CD4-positive, alpha-beta memory T cell (primary cell): ENCODE results near the gene SARM1. TPM values are rescaled to one million over a fixed set of nuclear protein-coding genes. Genes with fewer than 3 reads are reported as not detected.

Source experiments
- CTCF ChIA-PET: fragments of 350-600 bp; sonication (Branson Sonifier 250); formaldehyde crosslinking; loops from one replicate; lab custom pipeline; 2021; ENCODE audit warnings: inconsistent platforms; ENCODE audit not compliant: partially characterized antibody; lab: Charles Lee
- POLR2A ChIA-PET: fragments of 350-600 bp; sonication (Branson Sonifier 250); formaldehyde crosslinking; loops from one replicate; lab custom pipeline; 2021; ENCODE audit not compliant: partially characterized antibody; lab: Charles Lee
- DNase-seq, 5 donors: peaks; one replicate each; pipeline versions ENCODE4 v3.0.0 to v3.0.0-alpha.2; 2020 to 2022; ENCODE audit warnings: mixed read lengths in 1 of 5
- H3K27ac ChIP-seq: one replicate; pipeline ENCODE4 v1.7.0; 2013; ENCODE audit warnings: low read depth, low read length
- H3K27me3 ChIP-seq: 2 replicates; pipeline ENCODE4 v1.7.0; 2013; ENCODE audit warnings: mild to moderate bottlenecking, low read length, moderate library complexity; ENCODE audit not compliant: insufficient read depth
- H3K36me3 ChIP-seq: 2 replicates; pipeline ENCODE4 v1.7.0; 2013; ENCODE audit warnings: mild to moderate bottlenecking, low read length, moderate library complexity; ENCODE audit not compliant: insufficient read depth
- H3K4me1 ChIP-seq: 2 replicates; pipeline ENCODE4 v1.7.0; 2013; ENCODE audit warnings: mild to moderate bottlenecking, low read length, moderate library complexity; ENCODE audit not compliant: insufficient read depth
- H3K4me3 ChIP-seq, 2 donors: one replicate each; pipeline ENCODE4 v1.7.0; 2013; ENCODE audit warnings: low read length in 2 of 2, mild to moderate bottlenecking in 1 of 2
- H3K9me3 ChIP-seq, 2 donors: one replicate each; pipeline ENCODE4 v1.7.0; 2013; ENCODE audit warnings: low read length in 2 of 2, control low read depth in 1 of 2; ENCODE audit not compliant: control insufficient read depth in 1 of 2
- H3K27ac Mint-ChIP-seq, 7 donors: one replicate each; pipeline ENCODE4 v1.8.0; 2020 to 2021; ENCODE audit warnings: mixed read lengths in 7 of 7, mild to moderate bottlenecking in 6 of 7, inconsistent platforms in 3 of 7, moderate library complexity in 3 of 7
- H3K27me3 Mint-ChIP-seq, 2 donors: one replicate each; pipeline ENCODE4 v1.8.0; 2020 to 2021; ENCODE audit warnings: mixed read lengths in 2 of 2
- H3K36me3 Mint-ChIP-seq, 2 donors: one replicate each; pipeline ENCODE4 v1.8.0; 2020 to 2021; ENCODE audit warnings: mixed read lengths in 2 of 2, inconsistent platforms in 1 of 2, mild to moderate bottlenecking in 1 of 2
- H3K4me1 Mint-ChIP-seq, 4 donors: one replicate each; pipeline ENCODE4 v1.8.0; 2020 to 2021; ENCODE audit warnings: mixed read lengths in 4 of 4, mild to moderate bottlenecking in 1 of 4
- H3K4me3 Mint-ChIP-seq, 8 donors: one replicate each; pipeline ENCODE4 v1.8.0; 2020 to 2021; ENCODE audit warnings: mixed read lengths in 8 of 8, mild to moderate bottlenecking in 7 of 8, moderate library complexity in 6 of 8, inconsistent platforms in 3 of 8
- H3K9me3 Mint-ChIP-seq, 8 donors: one replicate each; pipeline ENCODE4 v1.8.0; 2020 to 2021; ENCODE audit warnings: mixed read lengths in 8 of 8, mild to moderate bottlenecking in 5 of 8, inconsistent platforms in 3 of 8, moderate library complexity in 1 of 8
- intact Hi-C: fragments of 100-400 bp; cut with micrococcal nuclease; formaldehyde crosslinking; loops from one replicate; pipeline ENCODE4 v1.15.1; 2023
- polyA plus RNA-seq, 2 donors: library from polyadenylated mRNA; unstranded; fragments of 300-500 nt; fragmentation: Illumina TruSeq; gene quantifications; one replicate each; pipeline ENCODE4 v1.2.3, GENCODE V29; 2021
- total RNA-seq, 2 experiments: library from RNA; stranded (reverse); gene quantifications; one replicate each; pipeline ENCODE4 v1.2.3, GENCODE V29; 2021

The SARM1 gene
- total and polyA plus RNA-seq, 4 experiments from 2014 or later, result 7.3 to 40.3 (median 23.6) TPM

GRCh38 chr17:28339431-28339830, 32.1 kb upstream of the SARM1 start:
- peaks cover 48% of the 10 kb centered on the region for H3K36me3 ChIP-seq
- CTCF ChIA-PET, result no interaction called here
- H3K27me3 Mint-ChIP-seq, result no peaks in the 10 kb centered on the region
- H3K9me3 ChIP-seq, result no peaks in the 10 kb centered on the region
- peaks cover 19 to 44% of the 10 kb centered on the region in 2 donors for H3K36me3 Mint-ChIP-seq
- H3K27ac Mint-ChIP-seq, result peak overlapping the region in 1 of 7 donors; percentile 46
- DNase-seq, result no peak
- no peak overlapping the region for H3K27ac ChIP-seq
- no peak overlapping the region for H3K4me3 Mint-ChIP-seq
- H3K4me1 ChIP-seq, result peaks cover 21% of the 10 kb centered on the region
- POLR2A ChIA-PET, result no interaction called here
- H3K9me3 Mint-ChIP-seq, result no peaks in the 10 kb centered on the region
- H3K4me1 Mint-ChIP-seq, result peaks cover 21 to 41% (median 28%) of the 10 kb centered on the region in 4 donors
- intact Hi-C loops, result no loop called here
- H3K4me3 ChIP-seq, result no peak overlapping the region
- no peaks in the 10 kb centered on the region for H3K27me3 ChIP-seq

- Mint-ChIP-seq H3K4me3 (no peak overlapping the region), H3K27me3 (no peaks in the 10 kb centered on the region), H3K27ac (no peak overlapping the region), H3K36me3 (peaks cover 19 to 50% of the 10 kb centered on the region in 2 donors), H3K4me1 (peaks cover 14 to 34% (median 21%) of the 10 kb centered on the region in 4 donors), H3K9me3 (no peaks in the 10 kb centered on the region)
- intact Hi-C loops, result no loop called here
- Histone ChIP-seq H3K27ac (no peak overlapping the region), H3K4me1 (peaks cover 16% of the 10 kb centered on the region), H3K4me3 (no peak overlapping the region), H3K9me3 (no peaks in the 10 kb centered on the region), H3K27me3 (no peaks in the 10 kb centered on the region), H3K36me3 (peaks cover 57% of the 10 kb centered on the region)
- ChIA-PET CTCF (no interaction called here), POLR2A (no interaction called here)
- no peak for DNase-seq
These were observed 31.1 kb upstream of the SARM1 start for GRCh38 chr17:28340374-28340773.

GRCh38 chr17:28341516-28341915, 30.0 kb upstream of the SARM1 start:
- ChIA-PET POLR2A (no interaction called here), CTCF (no interaction called here)
- Mint-ChIP-seq H3K27me3 (no peaks in the 10 kb centered on the region), H3K4me1 (peaks cover 10 to 28% (median 14%) of the 10 kb centered on the region in 4 donors), H3K36me3 (peaks cover 24 to 59% of the 10 kb centered on the region in 2 donors), H3K9me3 (no peaks in the 10 kb centered on the region), H3K27ac (no peak overlapping the region), H3K4me3 (no peak overlapping the region)
- Histone ChIP-seq H3K27me3 (no peaks in the 10 kb centered on the region), H3K36me3 (peaks cover 68% of the 10 kb centered on the region), H3K9me3 (no peaks in the 10 kb centered on the region), H3K27ac (no peak overlapping the region), H3K4me1 (peaks cover 9% of the 10 kb centered on the region), H3K4me3 (no peak overlapping the region)
- intact Hi-C loops, result no loop called here
- DNase-seq, result no peak

- no peak overlapping the region for H3K4me3 Mint-ChIP-seq
- H3K36me3 Mint-ChIP-seq, result peaks cover 31 to 67% of the 10 kb centered on the region in 2 donors
- POLR2A ChIA-PET, result no interaction called here
- intact Hi-C loops, result no loop called here
- Histone ChIP-seq H3K4me3 (no peak overlapping the region), H3K27ac (no peak overlapping the region), H3K4me1 (peaks cover 4% of the 10 kb centered on the region), H3K27me3 (no peaks in the 10 kb centered on the region), H3K9me3 (no peaks in the 10 kb centered on the region), H3K36me3 (peaks cover 74% of the 10 kb centered on the region)
- peaks cover 3 to 20% (median 6%) of the 10 kb centered on the region in 4 donors for H3K4me1 Mint-ChIP-seq
- no peaks in the 10 kb centered on the region for H3K27me3 Mint-ChIP-seq
- H3K9me3 Mint-ChIP-seq, result no peaks in the 10 kb centered on the region
- CTCF ChIA-PET, result no interaction called here
- DNase-seq, result no peak
- H3K27ac Mint-ChIP-seq, result peak overlapping the region in 1 of 7 donors; percentile 77
These were observed 29.2 kb upstream of the SARM1 start for GRCh38 chr17:28342313-28342712.

GRCh38 chr17:28343491-28343932, 28.0 kb upstream of the SARM1 start:
- H3K36me3 Mint-ChIP-seq, result peaks cover 34 to 75% of the 10 kb centered on the region in 2 donors
- no peaks in the 10 kb centered on the region for H3K4me1 ChIP-seq
- no peak overlapping the region for H3K4me3 Mint-ChIP-seq
- H3K27ac Mint-ChIP-seq, result peak overlapping the region in 2 of 7 donors; percentile 29 to 46
- no peaks in the 10 kb centered on the region for H3K27me3 ChIP-seq
- H3K9me3 ChIP-seq, result no peaks in the 10 kb centered on the region
- intact Hi-C loops, result no loop called here
- H3K4me3 ChIP-seq, result no peak overlapping the region
- H3K27me3 Mint-ChIP-seq, result no peaks in the 10 kb centered on the region
- no peak overlapping the region for H3K27ac ChIP-seq
- peaks cover 82% of the 10 kb centered on the region for H3K36me3 ChIP-seq
- ChIA-PET POLR2A (interaction anchor here (0.9 kb wide), 1 partner anchor 14 kb away, joined by 4 read pairs; the partner anchor contains the start of gene POLDIP2), CTCF (no interaction called here)
- peaks cover 0 to 8% (median under 1%) of the 10 kb centered on the region in 4 donors for H3K4me1 Mint-ChIP-seq
- DNase-seq, result no peak
- H3K9me3 Mint-ChIP-seq, result no peaks in the 10 kb centered on the region

GRCh38 chr17:28344011-28344410, 27.5 kb upstream of the SARM1 start:
- Mint-ChIP-seq H3K9me3 (no peaks in the 10 kb centered on the region), H3K36me3 (peaks cover 34 to 77% of the 10 kb centered on the region in 2 donors), H3K27ac (peak overlapping the region in 2 of 7 donors; percentile 29 to 46), H3K4me1 (peaks cover 0 to 5% (median under 1%) of the 10 kb centered on the region in 4 donors), H3K27me3 (no peaks in the 10 kb centered on the region), H3K4me3 (no peak overlapping the region)
- intact Hi-C loops, result no loop called here
- no peaks in the 10 kb centered on the region for H3K4me1 ChIP-seq
- peaks cover 86% of the 10 kb centered on the region for H3K36me3 ChIP-seq
- POLR2A ChIA-PET, result interaction anchor here (0.9 kb wide), 1 partner anchor 13 kb away, joined by 4 read pairs; the partner anchor contains the start of gene POLDIP2
- no peaks in the 10 kb centered on the region for H3K27me3 ChIP-seq
- no peak overlapping the region for H3K4me3 ChIP-seq
- no peaks in the 10 kb centered on the region for H3K9me3 ChIP-seq
- DNase-seq, result no peak
- H3K27ac ChIP-seq, result no peak overlapping the region
- CTCF ChIA-PET, result no interaction called here

GRCh38 chr17:28344435-28344901, 27.0 kb upstream of the SARM1 start:
- Mint-ChIP-seq H3K4me3 (no peak overlapping the region), H3K27me3 (no peaks in the 10 kb centered on the region), H3K36me3 (peaks cover 34 to 75% of the 10 kb centered on the region in 2 donors), H3K9me3 (no peaks in the 10 kb centered on the region), H3K27ac (no peak overlapping the region), H3K4me1 (peaks cover 0 to 1% (median 0%) of the 10 kb centered on the region in 4 donors)
- DNase-seq, result no peak
- H3K27ac ChIP-seq, result no peak overlapping the region
- H3K36me3 ChIP-seq, result peaks cover 84% of the 10 kb centered on the region
- no peaks in the 10 kb centered on the region for H3K9me3 ChIP-seq
- CTCF ChIA-PET, result no interaction called here
- POLR2A ChIA-PET, result interaction anchor here (3.8 kb wide), 2 partner anchors 9 to 13 kb away, joined by 17 to 21 read pairs; partner anchors contain the start of genes IFT20, POLDIP2 and TNFAIP1
- intact Hi-C loops, result no loop called here
- H3K4me3 ChIP-seq, result no peak overlapping the region
- H3K27me3 ChIP-seq, result no peaks in the 10 kb centered on the region
- no peaks in the 10 kb centered on the region for H3K4me1 ChIP-seq
